ENCODE data around the gene KCNJ3.

GRCh38 chr2:154658854-154659253 lies 39.6 kb upstream of the KCNJ3 start:
- TF ChIP-seq, protein P1, sequence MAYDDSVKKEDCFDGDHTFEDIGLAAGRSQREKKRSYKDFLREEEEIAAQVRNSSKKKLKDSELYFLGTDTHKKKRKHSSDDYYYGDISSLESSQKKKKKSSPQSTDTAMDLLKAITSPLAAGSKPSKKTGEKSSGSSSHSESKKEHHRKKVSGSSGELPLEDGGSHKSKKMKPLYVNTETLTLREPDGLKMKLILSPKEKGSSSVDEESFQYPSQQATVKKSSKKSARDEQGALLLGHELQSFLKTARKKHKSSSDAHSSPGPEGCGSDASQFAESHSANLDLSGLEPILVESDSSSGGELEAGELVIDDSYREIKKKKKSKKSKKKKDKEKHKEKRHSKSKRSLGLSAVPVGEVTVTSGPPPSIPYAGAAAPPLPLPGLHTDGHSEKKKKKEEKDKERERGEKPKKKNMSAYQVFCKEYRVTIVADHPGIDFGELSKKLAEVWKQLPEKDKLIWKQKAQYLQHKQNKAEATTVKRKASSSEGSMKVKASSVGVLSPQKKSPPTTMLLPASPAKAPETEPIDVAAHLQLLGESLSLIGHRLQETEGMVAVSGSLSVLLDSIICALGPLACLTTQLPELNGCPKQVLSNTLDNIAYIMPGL (CRISPR knock-in tag; IDR thresholded peaks at IDR 0.05; ENCODE audit: borderline replicate concordance): no peak
- TF ChIP-seq HOXA7 (CRISPR knock-in tag; IDR thresholded peaks at IDR 0.05) (no peak), CHD4 (IDR thresholded peaks at IDR 0.05; ENCODE audit: borderline replicate concordance) (no peak), JUN (IDR thresholded peaks at IDR 0.05) (no peak), CHD2 (IDR thresholded peaks at IDR 0.05; ENCODE audit: low read length, partially characterized antibody) (no peak), REST (IDR thresholded peaks at IDR 0.05) (no peak), BHLHE40 (IDR thresholded peaks at IDR 0.05; ENCODE audit: low read depth, low read length) (no peak), RNF2 (IDR thresholded peaks at IDR 0.05; ENCODE audit: borderline replicate concordance, low read depth) (no peak), PBX3 (IDR thresholded peaks at IDR 0.05) (no peak), E2F6 (IDR thresholded peaks at IDR 0.05; ENCODE audit: borderline replicate concordance, low read depth) (no peak)
- TF ChIP-seq, protein P2, sequence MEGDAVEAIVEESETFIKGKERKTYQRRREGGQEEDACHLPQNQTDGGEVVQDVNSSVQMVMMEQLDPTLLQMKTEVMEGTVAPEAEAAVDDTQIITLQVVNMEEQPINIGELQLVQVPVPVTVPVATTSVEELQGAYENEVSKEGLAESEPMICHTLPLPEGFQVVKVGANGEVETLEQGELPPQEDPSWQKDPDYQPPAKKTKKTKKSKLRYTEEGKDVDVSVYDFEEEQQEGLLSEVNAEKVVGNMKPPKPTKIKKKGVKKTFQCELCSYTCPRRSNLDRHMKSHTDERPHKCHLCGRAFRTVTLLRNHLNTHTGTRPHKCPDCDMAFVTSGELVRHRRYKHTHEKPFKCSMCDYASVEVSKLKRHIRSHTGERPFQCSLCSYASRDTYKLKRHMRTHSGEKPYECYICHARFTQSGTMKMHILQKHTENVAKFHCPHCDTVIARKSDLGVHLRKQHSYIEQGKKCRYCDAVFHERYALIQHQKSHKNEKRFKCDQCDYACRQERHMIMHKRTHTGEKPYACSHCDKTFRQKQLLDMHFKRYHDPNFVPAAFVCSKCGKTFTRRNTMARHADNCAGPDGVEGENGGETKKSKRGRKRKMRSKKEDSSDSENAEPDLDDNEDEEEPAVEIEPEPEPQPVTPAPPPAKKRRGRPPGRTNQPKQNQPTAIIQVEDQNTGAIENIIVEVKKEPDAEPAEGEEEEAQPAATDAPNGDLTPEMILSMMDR (IDR thresholded peaks at IDR 0.05): no peak
